ENCODE data around the gene MRPS26. TPM values are rescaled to one million over a fixed set of nuclear protein-coding genes. Genes with fewer than 3 reads are reported as not detected.

The MRPS26 gene
- total RNA-seq, 1 experiment from 2014 or later: 84.3 TPM

GRCh38 chr20:3092611-3093379 is 46.9 kb downstream of the MRPS26 start:
- ChIA-PET CTCF (interaction anchor here (1.2 kb wide), 1 partner anchor 39 kb away, joined by 3 read pairs; no protein-coding TSS in a partner anchor), RAD21 (ENCODE audit: low non-redundant PET in 1 of 2, low total read pairs in 2 of 2, uncharacterized antibody in 2 of 2, unreplicated experiment in 2 of 2) (no interaction called here), POLR2A (no interaction called here)
- Histone ChIP-seq H3K27me3 (ENCODE audit: insufficient read depth, low read length) (no peaks in the 10 kb centered on the region), H2AFZ (ENCODE audit: low read depth, low read length, poor library complexity, severe bottlenecking) (no peak overlapping the region), H3K9me3 (ENCODE audit: control insufficient read depth in 1 of 2, insufficient read depth in 1 of 2, low read depth in 1 of 2, low read length in 2 of 2) (no peaks in the 10 kb centered on the region), H4K20me1 (ENCODE audit: insufficient read depth) (no peaks in the 10 kb centered on the region), H3K9ac (ENCODE audit: low read length) (no peak overlapping the region), H3K9me2 (ENCODE audit: insufficient read depth) (no peaks in the 10 kb centered on the region), H3K79me2 (ENCODE audit: insufficient read depth, low read length) (no peaks in the 10 kb centered on the region), H3K4me2 (ENCODE audit: low read length) (no peak overlapping the region), H3K36me3 (ENCODE audit: control insufficient read depth in 1 of 2, insufficient read depth in 2 of 2, low read length in 2 of 2) (no peaks in the 10 kb centered on the region), H3K4me3 (replicated peaks in 1 of 2; ENCODE audit: low read depth in 1 of 2, low read length in 2 of 2) (no peak overlapping the region), H3K27ac (ENCODE audit: low read depth, low read length) (no peak overlapping the region), H3K4me1 (ENCODE audit: control insufficient read depth in 1 of 2, insufficient read depth in 2 of 2, low read length in 2 of 2) (no peaks in the 10 kb centered on the region)
- no TSS peak for BruUV-seq (replicated peaks)
- intact Hi-C loops (cut with micrococcal nuclease): no loop called here
- ATAC-seq: no peak
- DNase-seq (ENCODE audit: low read depth, low spot score): no peak
- TF ChIP-seq ZNF274 (IDR thresholded peaks at IDR 0.05; ENCODE audit: low read depth, low read length): no peak
- no peak for TF ChIP-seq CBX3 (IDR thresholded peaks at IDR 0.05; ENCODE audit: low read depth)
- TF ChIP-seq EZH2 (IDR thresholded peaks at IDR 0.05): no peak
- TF ChIP-seq EGR1 (IDR thresholded peaks at IDR 0.05; ENCODE audit: low read depth): no peak
- TF ChIP-seq TCF7L2 (IDR thresholded peaks at IDR 0.05; ENCODE audit: borderline replicate concordance, extremely low read depth, insufficient read depth, insufficient read length): no peak
- TF ChIP-seq ZBTB33 (IDR thresholded peaks at IDR 0.05; ENCODE audit: extremely low read depth, insufficient replicate concordance, low read length): no peak
- no peak for TF ChIP-seq YY1 (IDR thresholded peaks at IDR 0.05; ENCODE audit: extremely low read depth, insufficient replicate concordance, low read depth, low read length)
- no peak for TF ChIP-seq SP1 (IDR thresholded peaks at IDR 0.05; ENCODE audit: low read depth)
- no peak for TF ChIP-seq CEBPB (IDR thresholded peaks at IDR 0.05; ENCODE audit: low read depth)
- no peak for TF ChIP-seq ZFX (IDR thresholded peaks at IDR 0.05)
- no peak for TF ChIP-seq REST (IDR thresholded peaks at IDR 0.05; ENCODE audit: low read depth)
- no peak for TF ChIP-seq JUND (IDR thresholded peaks at IDR 0.05)

Measured in HCT116 (cell line).